Gastroesophageal sphincter (tissue), 3 donors: ENCODE measurements around the gene CDH23.

Experiments used
- CTCF ChIP-seq, 4 experiments: fragments of 200-600 bp in 2 of 4; fragments of 450-650 bp in 2 of 4; sonication (generic) in 1 of 4; IDR thresholded peaks; one replicate each; pipeline ENCODE4 v1.5.1; 2017 to 2019; ENCODE audit warnings: antibody characterized with exemption in 4 of 4, mild to moderate bottlenecking in 2 of 4, moderate library complexity in 2 of 4
- POLR2A ChIP-seq, 2 donors: fragments of 450-650 bp; IDR thresholded peaks; one replicate each; pipeline ENCODE4 v1.6.1; 2017; ENCODE audit warnings: antibody characterized with exemption in 2 of 2, mild to moderate bottlenecking in 2 of 2, moderate library complexity in 1 of 2
- POLR2AphosphoS5 ChIP-seq: sonication (generic); formaldehyde crosslinking; IDR thresholded peaks from one replicate; pipeline ENCODE4 v1.6.1; 2017; ENCODE audit warnings: antibody characterized with exemption

- TF ChIP-seq POLR2A (IDR thresholded peaks at IDR 0.05) (no peak), CTCF (IDR thresholded peaks at IDR 0.05) (no peak), POLR2AphosphoS5 (no peak)
Observed at GRCh38 chr10:71594934-71595571, 198.3 kb downstream of the CDH23 start.
